ENCODE data around the gene ATAD3C.

DNA sequence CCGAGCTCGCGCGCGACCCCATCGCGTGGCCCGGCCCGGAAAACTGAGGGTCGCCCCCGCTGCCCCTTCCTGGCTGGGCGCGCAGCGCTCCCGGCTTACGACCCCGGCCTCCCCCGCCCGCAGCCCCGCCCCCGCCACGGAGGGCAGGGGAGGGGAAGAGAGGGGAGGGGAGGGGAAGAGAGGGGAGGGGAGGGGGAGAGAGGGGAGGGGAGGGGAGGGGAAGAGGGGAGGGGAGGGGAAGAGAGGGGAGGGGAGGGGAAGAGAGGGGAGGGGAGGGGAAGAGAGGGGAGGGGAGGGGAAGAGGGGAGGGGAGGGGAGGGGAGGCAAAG lies 21.7 kb upstream of the ATAD3C start:
- no peak for TF ChIP-seq CTCF (conservative IDR thresholded peaks at IDR 0.05 in 1 of 2, IDR thresholded peaks at IDR 0.05 in 1 of 2; ENCODE audit: low read depth in 1 of 2, low read length in 2 of 2)
- TF ChIP-seq EZH2 (IDR thresholded peaks at IDR 0.05; ENCODE audit: low read length, missing control alignments) = no peak
